ENCODE measurements around the gene PDE2A. TPM values are rescaled to one million over a fixed set of nuclear protein-coding genes. Genes with fewer than 3 reads are reported as not detected.
"Not testable (repeated sequence)": the region's sequence is repeated elsewhere in the genome, so short reads cannot be mapped to it uniquely, and the experiment has no call there.

The PDE2A gene
- total RNA-seq, 3 donors from 2014 or later = 23.7 to 85.9 (median 67.0) TPM

- Histone ChIP-seq H3K36me3 (no peaks in the 10 kb centered on the region), H3K4me1 (no peaks in the 10 kb centered on the region), H3K9me3 (no peaks in the 10 kb centered on the region), H3K4me3 (no peak overlapping the region), H3K27ac (no peak overlapping the region), H3K27me3 (no peaks in the 10 kb centered on the region)
- intact Hi-C loops (cut with DNase I; ENCODE audit: low total_unique reads) = no loop called here
- peak in 2 of 3 donors; percentile 40 to 47 for TF ChIP-seq CTCF (IDR thresholded peaks at IDR 0.05)
- TF ChIP-seq POLR2A (IDR thresholded peaks at IDR 0.05) = no peak
- TF ChIP-seq POLR2AphosphoS5 (IDR thresholded peaks at IDR 0.05) = no peak
- no peak for DNase-seq (ENCODE audit: low spot score in 2 of 2)
Observed at GRCh38 chr11:72573072-72573854, 101.0 kb downstream of the PDE2A start.

- intact Hi-C loops (cut with DNase I; ENCODE audit: low total_unique reads); H3K27me3 ChIP-seq; DNase-seq (ENCODE audit: low spot score in 2 of 2); H3K4me1 ChIP-seq; H3K9me3 ChIP-seq; H3K4me3 ChIP-seq; H3K27ac ChIP-seq; H3K36me3 ChIP-seq: not testable (repeated sequence)
Observed at GRCh38 chr11:72572540-72572939, 101.7 kb downstream of the PDE2A start.

GRCh38 chr11:72570893-72571661 lies 103.1 kb downstream of the PDE2A start:
- H3K4me1 ChIP-seq = no peaks in the 10 kb centered on the region
- no peak overlapping the region for H3K27ac ChIP-seq
- no peaks in the 10 kb centered on the region for H3K27me3 ChIP-seq
- DNase-seq (ENCODE audit: low spot score in 2 of 2) = no peak
- no peaks in the 10 kb centered on the region for H3K9me3 ChIP-seq
- no peaks in the 10 kb centered on the region for H3K36me3 ChIP-seq
- TF ChIP-seq CTCF (IDR thresholded peaks at IDR 0.05) = no peak
- TF ChIP-seq POLR2A (IDR thresholded peaks at IDR 0.05) = no peak
- TF ChIP-seq POLR2AphosphoS5 (IDR thresholded peaks at IDR 0.05) = no peak
- H3K4me3 ChIP-seq = no peak overlapping the region
- intact Hi-C loops (cut with DNase I; ENCODE audit: low total_unique reads) = no loop called here

- no peak for DNase-seq (ENCODE audit: low spot score in 2 of 2)
- H3K27me3 ChIP-seq = no peaks in the 10 kb centered on the region
- intact Hi-C loops (cut with DNase I; ENCODE audit: low total_unique reads) = no loop called here
- no peak overlapping the region for H3K27ac ChIP-seq
- no peaks in the 10 kb centered on the region for H3K4me1 ChIP-seq
- TF ChIP-seq POLR2AphosphoS5 (IDR thresholded peaks at IDR 0.05) (no peak), CTCF (IDR thresholded peaks at IDR 0.05) (no peak), POLR2A (IDR thresholded peaks at IDR 0.05) (no peak)
- no peaks in the 10 kb centered on the region for H3K9me3 ChIP-seq
- no peaks in the 10 kb centered on the region for H3K36me3 ChIP-seq
- H3K4me3 ChIP-seq = no peak overlapping the region
Observed at GRCh38 chr11:72569966-72570892, 104.0 kb downstream of the PDE2A start.

GRCh38 chr11:72568861-72569260 lies 105.4 kb downstream of the PDE2A start:
- DNase-seq (ENCODE audit: low spot score in 2 of 2) = no peak
- TF ChIP-seq CTCF (IDR thresholded peaks at IDR 0.05) = no peak
- TF ChIP-seq POLR2A (IDR thresholded peaks at IDR 0.05) = no peak
- no peak for TF ChIP-seq POLR2AphosphoS5 (IDR thresholded peaks at IDR 0.05)
- Histone ChIP-seq H3K4me3 (no peak overlapping the region), H3K27me3 (no peaks in the 10 kb centered on the region), H3K9me3 (no peaks in the 10 kb centered on the region), H3K27ac (no peak overlapping the region), H3K36me3 (no peaks in the 10 kb centered on the region), H3K4me1 (no peaks in the 10 kb centered on the region)
- intact Hi-C loops (cut with DNase I; ENCODE audit: low total_unique reads) = no loop called here

Measured in breast epithelium (tissue), 4 donors.